Aorta (tissue), 5 donors: ENCODE data around the gene XYLT1. TPM values are rescaled to one million over a fixed set of nuclear protein-coding genes. Genes with fewer than 3 reads are reported as not detected.

ENCODE experiments used
- ATAC-seq: fragments of 200-7000 bp; cut with Tn5 transposase; one replicate; pipeline ENCODE4 v1.9.1; 2022; ENCODE audit warnings: moderate library complexity; ENCODE audit not compliant: low FRiP score
- DNase-seq, 2 donors: peaks; one replicate each; pipeline ENCODE4 v3.0.0-alpha.2; 2020
- H3K27ac ChIP-seq, 2 donors: one replicate each; pipeline ENCODE4 v1.5.1; 2013; ENCODE audit warnings: low read length in 2 of 2, mild to moderate bottlenecking in 2 of 2, moderate library complexity in 2 of 2, control low read depth in 1 of 2, inconsistent platforms in 1 of 2, low read depth in 1 of 2
- H3K27me3 ChIP-seq, 2 donors: one replicate each; pipeline ENCODE4 v1.6.1; 2013; ENCODE audit warnings: control low read depth in 1 of 2, low read length in 1 of 2, mild to moderate bottlenecking in 1 of 2, moderate library complexity in 1 of 2; ENCODE audit not compliant: insufficient read depth in 2 of 2, control insufficient read depth in 1 of 2
- H3K36me3 ChIP-seq, 2 donors: one replicate each; pipeline ENCODE4 v1.6.1; 2013; ENCODE audit warnings: control low read depth in 1 of 2, low read length in 1 of 2, mild to moderate bottlenecking in 1 of 2; ENCODE audit not compliant: insufficient read depth in 2 of 2, control insufficient read depth in 1 of 2
- H3K4me1 ChIP-seq, 2 donors: one replicate each; pipeline ENCODE4 v1.6.1; 2013; ENCODE audit warnings: low read length in 2 of 2, control low read depth in 1 of 2, mild to moderate bottlenecking in 1 of 2, moderate library complexity in 1 of 2; ENCODE audit not compliant: insufficient read depth in 2 of 2, control insufficient read depth in 1 of 2
- H3K4me3 ChIP-seq, 2 donors: one replicate each; pipeline ENCODE4 v1.5.1; 2013; ENCODE audit warnings: low read length in 2 of 2, control low read depth in 1 of 2, mild to moderate bottlenecking in 1 of 2
- H3K9me3 ChIP-seq: one replicate; pipeline ENCODE4 v1.6.1; 2013; ENCODE audit warnings: mild to moderate bottlenecking, low read length; ENCODE audit not compliant: control insufficient read depth
- WGBS, 2 donors: extraction: QIAGEN DNeasy Blood & Tissue Kit; methylation state at CpG; one replicate each; pipeline ENCODE4 v1.1.7; 2013; 5-methylcytosine and 5-hydroxymethylcytosine counted together
- intact Hi-C, 2 donors: fragments of 100-400 bp; cut with DNase I; formaldehyde crosslinking; loops; one replicate each; pipeline versions ENCODE4 v1.14.2 to v1.15.0; 2022
- polyA plus RNA-seq, 2 donors: library from polyadenylated mRNA; stranded (reverse); fragments of 200-250 nt; gene quantifications; one replicate each; pipeline ENCODE4 v1.2.3, GENCODE V29; 2013
- total RNA-seq, 2 donors: library from RNA; stranded (reverse); fragmentation: NEBNext Ultra II Directional; extraction: Animal tissue kit (Norgen Biotek cat#: 25700); gene quantifications; one replicate each; pipeline ENCODE4 v1.2.1, GENCODE V29; 2021
- donor health status: healthy with polysubstance abuse.
- donor health status: Bipolar disorder and iron deficiency.
- donor health status: DM: no; HTN: no; CAD: no.
- donor health status: DM: no; HTN: no; CAD: no.
- donor health status: DM: yes; HTN: yes; CAD: no.

The XYLT1 gene
- total and polyA plus RNA-seq, 4 donors = 1.3 to 15.9 (median 8.6) TPM

GRCh38 chr16:17224350-17224749 is 246.4 kb downstream of the XYLT1 start:
- ATAC-seq (no peak), DNase-seq (no peak)
- intact Hi-C loops = no loop called here
- no peaks in the 10 kb centered on the region for H3K9me3 ChIP-seq
- H3K27ac ChIP-seq = no peak overlapping the region
- no peak overlapping the region for H3K4me3 ChIP-seq
- no peaks in the 10 kb centered on the region for H3K4me1 ChIP-seq
- no peaks in the 10 kb centered on the region for H3K27me3 ChIP-seq
- H3K36me3 ChIP-seq = no peaks in the 10 kb centered on the region
- 93 to 95% methylated on average over 5 of the region's 5 CpGs for WGBS, 2 donors

- Histone ChIP-seq H3K27me3 (no peaks in the 10 kb centered on the region), H3K4me3 (no peak overlapping the region), H3K9me3 (no peaks in the 10 kb centered on the region), H3K36me3 (no peaks in the 10 kb centered on the region), H3K27ac (no peak overlapping the region), H3K4me1 (no peaks in the 10 kb centered on the region)
- no peak for DNase-seq
- intact Hi-C loops = no loop called here
- no peak for ATAC-seq
- WGBS, 2 donors = 96 to 99% methylated on average over 3 of the region's 3 CpGs
These were observed 247.2 kb downstream of the XYLT1 start for GRCh38 chr16:17223576-17223975.

GRCh38 chr16:17222871-17223401 is 247.8 kb downstream of the XYLT1 start:
- Histone ChIP-seq H3K27me3 (no peaks in the 10 kb centered on the region), H3K4me3 (no peak overlapping the region), H3K36me3 (no peaks in the 10 kb centered on the region), H3K27ac (no peak overlapping the region), H3K9me3 (no peaks in the 10 kb centered on the region), H3K4me1 (no peaks in the 10 kb centered on the region)
- ATAC-seq = no peak
- 89% methylated on average over 12 of the region's 12 CpGs for WGBS, 2 donors
- DNase-seq = peak in 1 of 2 donors; percentile 69
- intact Hi-C loops = no loop called here

GRCh38 chr16:17219991-17220390 is 250.8 kb downstream of the XYLT1 start:
- H3K27ac ChIP-seq = no peak overlapping the region
- ATAC-seq (no peak), DNase-seq (no peak)
- intact Hi-C loops = no loop called here
- H3K27me3 ChIP-seq = no peaks in the 10 kb centered on the region
- H3K36me3 ChIP-seq = no peaks in the 10 kb centered on the region
- no peak overlapping the region for H3K4me3 ChIP-seq
- 80 to 85% methylated on average over 2 of the region's 2 CpGs for WGBS, 2 donors
- no peaks in the 10 kb centered on the region for H3K9me3 ChIP-seq
- H3K4me1 ChIP-seq = no peaks in the 10 kb centered on the region

- no peak for ATAC-seq
- Histone ChIP-seq H3K36me3 (no peaks in the 10 kb centered on the region), H3K27ac (no peak overlapping the region), H3K27me3 (no peaks in the 10 kb centered on the region), H3K4me1 (no peaks in the 10 kb centered on the region), H3K9me3 (no peaks in the 10 kb centered on the region), H3K4me3 (no peak overlapping the region)
- no peak for DNase-seq
- 81 to 82% methylated on average over 8 of the region's 8 CpGs for WGBS, 2 donors
- intact Hi-C loops = no loop called here
These were observed 254.8 kb downstream of the XYLT1 start for GRCh38 chr16:17215936-17216335.

- no peak for DNase-seq
- Histone ChIP-seq H3K27ac (no peak overlapping the region), H3K9me3 (no peaks in the 10 kb centered on the region), H3K4me1 (no peaks in the 10 kb centered on the region), H3K27me3 (no peaks in the 10 kb centered on the region), H3K36me3 (no peaks in the 10 kb centered on the region), H3K4me3 (no peak overlapping the region)
- ATAC-seq = no peak
- intact Hi-C loops = no loop called here
- WGBS, 2 donors = 91 to 98% methylated on average over 2 of the region's 2 CpGs
These were observed 255.5 kb downstream of the XYLT1 start for GRCh38 chr16:17215306-17215705.

GRCh38 chr16:17213974-17214373 is 256.8 kb downstream of the XYLT1 start:
- no peaks in the 10 kb centered on the region for H3K4me1 ChIP-seq
- H3K9me3 ChIP-seq = no peaks in the 10 kb centered on the region
- DNase-seq = no peak
- H3K27ac ChIP-seq = no peak overlapping the region
- H3K27me3 ChIP-seq = no peaks in the 10 kb centered on the region
- no peak overlapping the region for H3K4me3 ChIP-seq
- ATAC-seq = no peak
- 96 to 97% methylated on average over 3 of the region's 3 CpGs for WGBS, 2 donors
- H3K36me3 ChIP-seq = no peaks in the 10 kb centered on the region
- intact Hi-C loops = no loop called here

GRCh38 chr16:17213025-17213424 is 257.7 kb downstream of the XYLT1 start:
- ATAC-seq (no peak), DNase-seq (no peak)
- intact Hi-C loops = no loop called here
- Histone ChIP-seq H3K4me3 (no peak overlapping the region), H3K27ac (no peak overlapping the region), H3K36me3 (no peaks in the 10 kb centered on the region), H3K4me1 (no peaks in the 10 kb centered on the region), H3K27me3 (no peaks in the 10 kb centered on the region), H3K9me3 (no peaks in the 10 kb centered on the region)
- 96 to 98% methylated on average over 2 of the region's 2 CpGs for WGBS, 2 donors

GRCh38 chr16:17212606-17213005 is 258.2 kb downstream of the XYLT1 start:
- DNase-seq (no peak), ATAC-seq (no peak)
- H3K27me3 ChIP-seq = no peaks in the 10 kb centered on the region
- no peaks in the 10 kb centered on the region for H3K9me3 ChIP-seq
- WGBS, 2 donors = 78% methylated on average over 6 of the region's 6 CpGs
- intact Hi-C loops = no loop called here
- no peaks in the 10 kb centered on the region for H3K36me3 ChIP-seq
- no peaks in the 10 kb centered on the region for H3K4me1 ChIP-seq
- no peak overlapping the region for H3K4me3 ChIP-seq
- no peak overlapping the region for H3K27ac ChIP-seq
